HG03457 (cell line): Measurements from ENCODE around the gene BCLAF1.

Source experiments
- ATAC-seq: cut with Tn5 transposase; IDR thresholded peaks from one replicate; pipeline ENCODE4 v1.9.1; 2021; ENCODE audit warnings: moderate number of reproducible peaks; ENCODE audit not compliant: unreplicated experiment

Gene BCLAF1

DNA sequence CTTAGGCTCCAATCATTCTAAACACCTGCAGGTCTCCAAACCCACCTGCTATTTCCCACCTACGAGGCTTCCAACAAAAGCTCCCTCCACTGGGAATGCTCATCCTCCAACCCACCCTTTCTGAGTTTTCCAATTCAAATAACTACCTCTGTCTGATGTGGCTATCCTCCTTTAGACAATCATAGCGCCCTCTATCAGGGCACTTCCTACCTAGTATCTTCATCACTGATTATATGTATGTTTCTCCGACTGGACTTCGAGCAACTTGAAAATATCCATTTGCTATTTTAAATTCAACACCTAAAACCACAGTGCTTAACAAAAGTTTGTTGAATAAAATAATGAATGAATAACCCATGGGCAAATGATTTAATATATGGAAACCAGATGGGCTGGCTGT lies 80.9 kb downstream of the BCLAF1 start:
- no peak for ATAC-seq
